Heart right ventricle (tissue), 16 donors: ENCODE results near the gene C16orf54. TPM values are rescaled to one million over a fixed set of nuclear protein-coding genes. Genes with fewer than 3 reads are reported as not detected.
"Not testable (repeated sequence)": the region's sequence is repeated elsewhere in the genome, so short reads cannot be mapped to it uniquely, and the experiment has no call there.

Experiments used
- ATAC-seq, 8 donors: fragments of 200-7000 bp; cut with Tn5 transposase; one replicate each; pipeline ENCODE4 v1.9.1; 2020; ENCODE audit warnings: mild to moderate bottlenecking in 8 of 8, moderate library complexity in 8 of 8, moderate number of reproducible peaks in 1 of 8
- DNase-seq, 2 donors: peaks; one replicate each; pipeline ENCODE4 v3.0.0-alpha.2; 2020
- H3K27ac ChIP-seq, 10 donors: fragments of 200-600 bp; sonication (generic) in 2 of 10; one replicate each; pipeline versions ENCODE4 v1.5.0 to v1.8.0; 2020 to 2022; ENCODE audit warnings: mild to moderate bottlenecking in 3 of 10
- H3K27me3 ChIP-seq, 7 donors: fragments of 200-600 bp; one replicate each; pipeline ENCODE4 v1.8.0; 2021 to 2022; ENCODE audit warnings: mild to moderate bottlenecking in 2 of 7
- H3K36me3 ChIP-seq, 9 donors: fragments of 200-600 bp; sonication (generic) in 1 of 9; one replicate each; pipeline versions ENCODE4 v1.5.0 to v1.8.0; 2020 to 2022; ENCODE audit warnings: mild to moderate bottlenecking in 2 of 9
- H3K4me1 ChIP-seq, 9 donors: fragments of 200-600 bp; sonication (generic) in 1 of 9; one replicate each; pipeline versions ENCODE4 v1.5.0 to v1.8.0; 2020 to 2022; ENCODE audit warnings: mild to moderate bottlenecking in 4 of 9
- H3K4me3 ChIP-seq, 10 donors: fragments of 200-600 bp; sonication (generic) in 2 of 10; one replicate each; pipeline versions ENCODE4 v1.5.0 to v1.8.0; 2020 to 2022; ENCODE audit warnings: mild to moderate bottlenecking in 7 of 10, moderate library complexity in 2 of 10
- H3K9me3 ChIP-seq, 11 donors: fragments of 200-600 bp in 10 of 11; sonication (generic) in 2 of 11; one replicate each; pipeline versions ENCODE4 v1.5.0 to v1.8.0; 2013 to 2022; ENCODE audit warnings: mild to moderate bottlenecking in 2 of 11, control low read depth in 1 of 11, moderate library complexity in 1 of 11
- CTCF ChIP-seq, 9 donors: fragments of 200-600 bp; sonication (generic) in 2 of 9; IDR thresholded peaks; one replicate each; pipeline versions ENCODE4 v1.5.0 to v1.8.0; 2021 to 2022; ENCODE audit warnings: antibody characterized with exemption in 9 of 9, mild to moderate bottlenecking in 5 of 9, moderate library complexity in 1 of 9
- WGBS, 2 donors: extraction: QIAGEN DNeasy Blood & Tissue Kit; methylation state at CpG; one replicate each; pipeline ENCODE4 v1.1.7; 2013; ENCODE audit warnings: inconsistent platforms in 1 of 2; 5-methylcytosine and 5-hydroxymethylcytosine counted together
- intact Hi-C, 10 donors: fragments of 100-400 bp; cut with DNase I; formaldehyde crosslinking; loops; one replicate each; pipeline versions ENCODE4 v1.11.1 to v1.14.2; 2022
- polyA plus RNA-seq, 2 donors: library from polyadenylated mRNA; stranded (reverse); fragments of 200-250 nt; gene quantifications; one replicate each; pipeline ENCODE4 v1.2.3, GENCODE V29; 2013
- total RNA-seq, 10 donors: library from RNA; stranded (reverse); fragmentation: NEBNext Ultra II Directional in 3 of 10; extraction: Animal tissue kit (Norgen Biotek cat#: 25700) in 3 of 10; gene quantifications; one replicate each; pipeline versions ENCODE4 v1.2.1 to v1.2.4, GENCODE V29; 2021 to 2023
- donor health status: Arrhythmogenic right ventricular cardiomyopathy.
- donor health status: ischemic (EF 13 %, LVEDD 7.1; RV severe dilation, severe dysfunction).
- donor health status: healthy with polysubstance abuse.
- donor health status: DM: no; HTN: yes; CAD: no.
- donor health status: DM: no; HTN: no; CAD: no.
- donor health status: ischemic (EF 25% LVEDD 6.9; RV normal size, moderate dysfunction).
- donor health status: ischemic (EF 25% LVEDD 5.7; RV mildly dilated, moderate dysfunction).
- donor health status: healthy.
- donor health status: DM: yes; HTN: yes; CAD: no.
- donor health status: Ischemic cardiomyopathy.
- donor health status: ischemic (EF 35%, LVEDD 5.7; RV mildly dilated, moderate dysfunction).
- donor health status: nonischemic (EF 11% LVEDD 7.7; RV severe dilation, severe dysfunction).
- donor health status: DM: yes; HTN: yes; CAD: no.
- donor health status: PGD.
- donor health status: ischemic (EF 29% LVEDD 5.4; RV normal size, mild dysfunction).
- donor health status: nonischemic (EF 23%, LVEDD 6.1; RV moderate dilation, normal function).

C16orf54 gene
- total and polyA plus RNA-seq, 12 donors = 0.18 to 3.3 (median 0.53) TPM

GRCh38 chr16:29734786-29735185 lies 11.0 kb downstream of the C16orf54 start:
- Histone ChIP-seq H3K36me3 (no peaks in the 10 kb centered on the region), H3K27ac (no peak overlapping the region), H3K27me3 (peaks cover 0 to 21% (median 11%) of the 10 kb centered on the region in 7 donors), H3K4me3 (no peak overlapping the region), H3K4me1 (peaks cover 0 to 26% (median 0%) of the 10 kb centered on the region in 9 donors), H3K9me3 (no peaks in the 10 kb centered on the region)
- intact Hi-C loops = no loop called here
- WGBS, 2 donors = 0 to 66% methylated on average over 1 of the region's 1 CpG
- no peak for TF ChIP-seq CTCF (IDR thresholded peaks at IDR 0.05)
- DNase-seq = no peak
- no peak for ATAC-seq

- H3K27ac ChIP-seq, ATAC-seq, H3K9me3 ChIP-seq, intact Hi-C loops, DNase-seq, H3K4me3 ChIP-seq, H3K4me1 ChIP-seq, H3K36me3 ChIP-seq: not testable (repeated sequence)
- peaks cover 0 to 21% (median 11%) of the 10 kb centered on the region in 7 donors for H3K27me3 ChIP-seq
- WGBS, 2 donors = 77 to 88% methylated on average over 13 of the region's 13 CpGs
Observed at GRCh38 chr16:29731768-29732601, 13.8 kb downstream of the C16orf54 start.

GRCh38 chr16:29730649-29731048 lies 15.1 kb downstream of the C16orf54 start:
- 68 to 80% methylated on average over 7 of the region's 7 CpGs for WGBS, 2 donors
- no peak for TF ChIP-seq CTCF (IDR thresholded peaks at IDR 0.05)

GRCh38 chr16:29729116-29729521 lies 16.7 kb downstream of the C16orf54 start:
- Histone ChIP-seq H3K27me3 (peaks cover 0 to 7% (median 0%) of the 10 kb centered on the region in 7 donors), H3K36me3 (no peaks in the 10 kb centered on the region), H3K4me3 (peak overlapping the region in 1 of 10 donors; percentile 19), H3K27ac (no peak overlapping the region), H3K4me1 (peaks cover 0 to 8% (median 0%) of the 10 kb centered on the region in 9 donors), H3K9me3 (no peaks in the 10 kb centered on the region)
- intact Hi-C loops = loop anchor here in 2 of 10 donors (5.0 to 10.0 kb wide), 2 partner anchors 37 to 56 kb away; no protein-coding TSS in a partner anchor
- TF ChIP-seq CTCF (IDR thresholded peaks at IDR 0.05) = peak; percentile 15 to 65 (median 57)
- WGBS, 2 donors = 32 to 41% methylated on average over 6 of the region's 6 CpGs
- ATAC-seq = peak in 6 of 8 donors; percentile 41 to 67 (median 56)
- DNase-seq = peak in 1 of 2 donors; percentile 14

More at GRCh38 chr16:29730649-29731048, 15.1 kb downstream of the C16orf54 start:
- peaks cover 0 to 21% (median 10%) of the 10 kb centered on the region in 7 donors for H3K27me3 ChIP-seq
- H3K4me1 ChIP-seq = peaks cover 0 to 8% (median 0%) of the 10 kb centered on the region in 9 donors
- intact Hi-C loops = no loop called here
- no peak overlapping the region for H3K27ac ChIP-seq
- no peaks in the 10 kb centered on the region for H3K36me3 ChIP-seq
- no peak overlapping the region for H3K4me3 ChIP-seq
- no peak for DNase-seq
- ATAC-seq = no peak
- H3K9me3 ChIP-seq = no peaks in the 10 kb centered on the region
